Measurements from ENCODE around the gene ANKRD13B. TPM values are rescaled to one million over a fixed set of nuclear protein-coding genes. Genes with fewer than 3 reads are reported as not detected.

Gene ANKRD13B
- total and polyA plus RNA-seq, 2 of the 13 experiments (the other 11 are each of a cell fraction or from before 2014, with no cell fraction given) = 1.7 to 1.8 TPM

DNA sequence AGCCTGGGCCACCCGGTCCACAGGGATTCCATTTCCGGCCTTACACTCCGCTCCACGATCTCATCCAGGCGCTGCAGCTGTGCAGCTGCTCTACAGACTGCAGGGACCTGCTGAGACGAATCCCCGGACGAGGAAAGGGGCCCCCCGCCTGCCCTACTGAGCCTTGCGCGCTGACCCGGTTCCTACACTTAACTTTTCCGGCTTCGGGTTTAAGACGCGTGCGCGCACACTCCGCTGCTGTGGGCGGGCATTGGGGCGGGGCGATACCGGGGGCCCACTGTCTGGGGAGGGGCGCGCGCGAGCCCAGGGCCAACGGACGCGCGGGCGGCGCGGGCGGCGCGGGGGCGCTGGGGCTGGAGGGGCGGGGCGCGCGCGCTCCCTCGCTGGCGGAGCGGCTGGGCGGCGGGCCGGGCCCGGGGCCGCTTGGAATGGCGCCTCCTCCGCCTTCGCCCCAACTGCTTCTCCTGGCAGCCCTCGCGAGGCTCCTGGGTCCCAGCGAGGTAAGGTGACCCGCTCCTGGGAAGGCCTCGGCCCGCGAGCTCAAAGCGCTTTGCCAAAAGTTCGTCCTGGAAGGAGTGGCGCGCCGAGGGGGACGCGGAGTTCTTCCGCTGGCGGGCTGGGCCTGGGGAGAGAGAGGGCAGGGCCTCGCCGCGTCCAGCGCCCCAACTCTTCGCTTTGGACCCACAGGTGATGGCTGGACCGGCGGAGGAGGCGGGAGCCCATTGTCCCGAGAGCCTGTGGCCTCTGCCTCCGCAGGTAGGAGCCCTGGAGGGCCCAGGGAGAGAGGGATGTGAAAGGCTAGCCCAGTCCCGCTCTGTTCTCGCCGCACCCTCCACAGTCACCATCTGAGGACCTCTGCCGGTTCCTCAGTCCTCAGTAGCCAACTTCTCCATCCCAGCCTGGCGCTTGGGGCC, 24.3 kb upstream of the ANKRD13B start, which contains the start of gene TP53I13 (continued):
- no peak for TF ChIP-seq NR2F6 (IDR thresholded peaks at IDR 0.05)
- no peak for TF ChIP-seq NR2F6 (CRISPR knock-in tag; IDR thresholded peaks at IDR 0.05)
- TF ChIP-seq BRD4 (CRISPR knock-in tag; IDR thresholded peaks at IDR 0.05) = no peak
- TF ChIP-seq, protein P1, sequence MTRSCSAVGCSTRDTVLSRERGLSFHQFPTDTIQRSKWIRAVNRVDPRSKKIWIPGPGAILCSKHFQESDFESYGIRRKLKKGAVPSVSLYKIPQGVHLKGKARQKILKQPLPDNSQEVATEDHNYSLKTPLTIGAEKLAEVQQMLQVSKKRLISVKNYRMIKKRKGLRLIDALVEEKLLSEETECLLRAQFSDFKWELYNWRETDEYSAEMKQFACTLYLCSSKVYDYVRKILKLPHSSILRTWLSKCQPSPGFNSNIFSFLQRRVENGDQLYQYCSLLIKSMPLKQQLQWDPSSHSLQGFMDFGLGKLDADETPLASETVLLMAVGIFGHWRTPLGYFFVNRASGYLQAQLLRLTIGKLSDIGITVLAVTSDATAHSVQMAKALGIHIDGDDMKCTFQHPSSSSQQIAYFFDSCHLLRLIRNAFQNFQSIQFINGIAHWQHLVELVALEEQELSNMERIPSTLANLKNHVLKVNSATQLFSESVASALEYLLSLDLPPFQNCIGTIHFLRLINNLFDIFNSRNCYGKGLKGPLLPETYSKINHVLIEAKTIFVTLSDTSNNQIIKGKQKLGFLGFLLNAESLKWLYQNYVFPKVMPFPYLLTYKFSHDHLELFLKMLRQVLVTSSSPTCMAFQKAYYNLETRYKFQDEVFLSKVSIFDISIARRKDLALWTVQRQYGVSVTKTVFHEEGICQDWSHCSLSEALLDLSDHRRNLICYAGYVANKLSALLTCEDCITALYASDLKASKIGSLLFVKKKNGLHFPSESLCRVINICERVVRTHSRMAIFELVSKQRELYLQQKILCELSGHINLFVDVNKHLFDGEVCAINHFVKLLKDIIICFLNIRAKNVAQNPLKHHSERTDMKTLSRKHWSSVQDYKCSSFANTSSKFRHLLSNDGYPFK (CRISPR knock-in tag; IDR thresholded peaks at IDR 0.05; ENCODE audit: borderline replicate concordance) = no peak
- TF ChIP-seq ZNF790 (CRISPR knock-in tag; IDR thresholded peaks at IDR 0.05; ENCODE audit: borderline replicate concordance) = no peak
- no peak for TF ChIP-seq WIZ (CRISPR knock-in tag; IDR thresholded peaks at IDR 0.05)
- no peak for TF ChIP-seq CHCHD3 (CRISPR knock-in tag; IDR thresholded peaks at IDR 0.05)
- TF ChIP-seq ZSCAN22 (CRISPR knock-in tag; IDR thresholded peaks at IDR 0.05) = no peak
- TF ChIP-seq ZBTB42 (CRISPR knock-in tag; IDR thresholded peaks at IDR 0.05) = no peak
- no peak for TF ChIP-seq TMF1 (CRISPR knock-in tag; IDR thresholded peaks at IDR 0.05; ENCODE audit: low read depth)
- TF ChIP-seq PCBP2 (optimal IDR thresholded peaks at IDR 0.05; ENCODE audit: low read depth, low read length, poor library complexity, severe bottlenecking) = no peak
- TF ChIP-seq, protein P2, sequence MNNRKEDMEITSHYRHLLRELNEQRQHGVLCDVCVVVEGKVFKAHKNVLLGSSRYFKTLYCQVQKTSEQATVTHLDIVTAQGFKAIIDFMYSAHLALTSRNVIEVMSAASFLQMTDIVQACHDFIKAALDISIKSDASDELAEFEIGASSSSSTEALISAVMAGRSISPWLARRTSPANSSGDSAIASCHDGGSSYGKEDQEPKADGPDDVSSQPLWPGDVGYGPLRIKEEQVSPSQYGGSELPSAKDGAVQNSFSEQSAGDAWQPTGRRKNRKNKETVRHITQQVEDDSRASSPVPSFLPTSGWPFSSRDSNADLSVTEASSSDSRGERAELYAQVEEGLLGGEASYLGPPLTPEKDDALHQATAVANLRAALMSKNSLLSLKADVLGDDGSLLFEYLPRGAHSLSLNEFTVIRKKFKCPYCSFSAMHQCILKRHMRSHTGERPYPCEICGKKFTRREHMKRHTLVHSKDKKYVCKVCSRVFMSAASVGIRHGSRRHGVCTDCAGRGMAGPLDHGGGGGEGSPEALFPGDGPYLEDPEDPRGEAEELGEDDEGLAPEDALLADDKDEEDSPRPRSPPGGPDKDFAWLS (CRISPR knock-in tag; IDR thresholded peaks at IDR 0.05; ENCODE audit: borderline replicate concordance) = no peak
- 0 out of 2 replicates have a peak, but pooled peaks have one; percentile 13 for TF ChIP-seq ZNF619 (CRISPR knock-in tag; IDR thresholded peaks at IDR 0.05)
- TF ChIP-seq, protein P3, sequence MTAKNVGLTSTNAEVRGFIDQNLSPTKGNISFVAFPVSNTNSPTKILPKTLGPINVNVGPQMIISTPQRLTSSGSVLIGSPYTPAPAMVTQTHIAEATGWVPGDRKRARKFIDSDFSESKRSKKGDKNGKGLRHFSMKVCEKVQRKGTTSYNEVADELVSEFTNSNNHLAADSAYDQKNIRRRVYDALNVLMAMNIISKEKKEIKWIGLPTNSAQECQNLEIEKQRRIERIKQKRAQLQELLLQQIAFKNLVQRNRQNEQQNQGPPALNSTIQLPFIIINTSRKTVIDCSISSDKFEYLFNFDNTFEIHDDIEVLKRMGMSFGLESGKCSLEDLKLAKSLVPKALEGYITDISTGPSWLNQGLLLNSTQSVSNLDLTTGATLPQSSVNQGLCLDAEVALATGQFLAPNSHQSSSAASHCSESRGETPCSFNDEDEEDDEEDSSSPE (CRISPR knock-in tag; IDR thresholded peaks at IDR 0.05) = no peak
- TF ChIP-seq, protein P4, sequence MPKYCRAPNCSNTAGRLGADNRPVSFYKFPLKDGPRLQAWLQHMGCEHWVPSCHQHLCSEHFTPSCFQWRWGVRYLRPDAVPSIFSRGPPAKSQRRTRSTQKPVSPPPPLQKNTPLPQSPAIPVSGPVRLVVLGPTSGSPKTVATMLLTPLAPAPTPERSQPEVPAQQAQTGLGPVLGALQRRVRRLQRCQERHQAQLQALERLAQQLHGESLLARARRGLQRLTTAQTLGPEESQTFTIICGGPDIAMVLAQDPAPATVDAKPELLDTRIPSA (CRISPR knock-in tag; IDR thresholded peaks at IDR 0.05; ENCODE audit: borderline replicate concordance) = 0 out of 2 replicates have a peak, but pooled peaks have one; percentile 78
- TF ChIP-seq ZSCAN9 (CRISPR knock-in tag; IDR thresholded peaks at IDR 0.05; ENCODE audit: borderline replicate concordance) = peak; percentile 12; the same call in 1 of the 2 replicates
- TF ChIP-seq, protein P5, sequence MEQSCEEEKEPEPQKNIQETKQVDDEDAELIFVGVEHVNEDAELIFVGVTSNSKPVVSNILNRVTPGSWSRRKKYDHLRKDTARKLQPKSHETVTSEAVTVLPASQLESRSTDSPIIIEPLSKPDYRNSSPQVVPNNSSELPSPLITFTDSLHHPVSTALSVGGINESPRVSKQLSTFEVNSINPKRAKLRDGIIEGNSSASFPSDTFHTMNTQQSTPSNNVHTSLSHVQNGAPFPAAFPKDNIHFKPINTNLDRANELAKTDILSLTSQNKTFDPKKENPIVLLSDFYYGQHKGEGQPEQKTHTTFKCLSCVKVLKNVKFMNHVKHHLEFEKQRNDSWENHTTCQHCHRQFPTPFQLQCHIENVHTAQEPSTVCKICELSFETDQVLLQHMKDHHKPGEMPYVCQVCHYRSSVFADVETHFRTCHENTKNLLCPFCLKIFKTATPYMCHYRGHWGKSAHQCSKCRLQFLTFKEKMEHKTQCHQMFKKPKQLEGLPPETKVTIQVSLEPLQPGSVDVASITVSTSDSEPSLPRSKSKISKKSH (CRISPR knock-in tag; IDR thresholded peaks at IDR 0.05; ENCODE audit: borderline replicate concordance) = no peak; the same call in 1 of the 2 replicates
- TF ChIP-seq ZFP90 (CRISPR knock-in tag; IDR thresholded peaks at IDR 0.05; ENCODE audit: borderline replicate concordance) = no peak
- TF ChIP-seq SAP130 (CRISPR knock-in tag; IDR thresholded peaks at IDR 0.05; ENCODE audit: low read depth) = peak; percentile 78

Data from HepG2 (cell line).